Epithelial cell of proximal tubule (primary cell): Measurements from ENCODE around the gene AKR7A2. TPM values are rescaled to one million over a fixed set of nuclear protein-coding genes. Genes with fewer than 3 reads are reported as not detected.
A peak's percentile ranks its signal among the peaks of the same experiment; 100 is the strongest.

Experiments used
- DNase-seq: peaks from one replicate; pipeline ENCODE4 v3.0.0-alpha.2; 2011; ENCODE audit warnings: low read depth
- H3K4me3 ChIP-seq: 2 replicates; pipeline ENCODE4 v1.5.1; 2011; ENCODE audit warnings: low read depth, mild to moderate bottlenecking, low read length
- total RNA-seq: library from RNA; depleted of rRNA; stranded (reverse); fragments of >200 nt; gene quantifications from 2 replicates; pipeline ENCODE4 v1.2.3, GENCODE V29; 2015
- TF ChIP-seq, protein P1 (sequence below): conservative IDR thresholded peaks from 2 replicates; pipeline ENCODE4 v1.5.1; 2012; ENCODE audit warnings: low read depth, mild to moderate bottlenecking, low read length

AKR7A2 gene
- total RNA-seq, 1 donor from 2014 or later, result 92.4 TPM

DNA sequence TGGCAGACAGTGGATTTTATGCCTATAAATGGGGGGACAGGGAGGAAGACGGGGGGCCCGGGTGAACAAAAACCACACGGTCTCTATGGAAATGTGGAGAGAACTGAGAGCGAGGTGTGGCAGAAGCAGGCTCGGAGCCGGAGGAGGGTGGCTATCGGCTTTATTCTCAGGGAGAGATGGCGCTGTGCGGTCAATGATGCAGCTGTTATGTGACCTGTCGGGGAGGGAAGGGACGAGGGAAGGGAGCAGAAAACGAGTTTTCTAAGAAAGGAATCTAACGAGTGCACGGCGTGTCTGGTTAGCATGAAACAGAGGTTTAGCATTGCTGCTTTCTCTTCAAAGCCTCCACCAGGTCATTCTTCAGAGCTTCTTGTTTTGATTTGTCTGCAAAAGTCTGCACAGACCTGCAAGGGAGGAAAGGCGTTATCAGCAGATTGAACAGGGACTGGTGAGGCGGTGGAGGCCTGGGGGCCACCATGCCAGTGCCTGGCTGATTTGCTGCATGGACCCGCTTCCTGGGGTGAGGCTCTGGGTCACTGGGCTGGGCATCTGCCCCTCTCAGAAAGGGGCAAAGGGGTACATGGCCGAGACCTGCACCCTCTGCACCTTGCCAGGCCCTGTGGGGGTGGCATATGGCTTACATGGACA lies 27.4 kb upstream of the AKR7A2 start:
- DNase-seq, result no peak
- no peak overlapping the region for H3K4me3 ChIP-seq
- TF ChIP-seq, protein P1, sequence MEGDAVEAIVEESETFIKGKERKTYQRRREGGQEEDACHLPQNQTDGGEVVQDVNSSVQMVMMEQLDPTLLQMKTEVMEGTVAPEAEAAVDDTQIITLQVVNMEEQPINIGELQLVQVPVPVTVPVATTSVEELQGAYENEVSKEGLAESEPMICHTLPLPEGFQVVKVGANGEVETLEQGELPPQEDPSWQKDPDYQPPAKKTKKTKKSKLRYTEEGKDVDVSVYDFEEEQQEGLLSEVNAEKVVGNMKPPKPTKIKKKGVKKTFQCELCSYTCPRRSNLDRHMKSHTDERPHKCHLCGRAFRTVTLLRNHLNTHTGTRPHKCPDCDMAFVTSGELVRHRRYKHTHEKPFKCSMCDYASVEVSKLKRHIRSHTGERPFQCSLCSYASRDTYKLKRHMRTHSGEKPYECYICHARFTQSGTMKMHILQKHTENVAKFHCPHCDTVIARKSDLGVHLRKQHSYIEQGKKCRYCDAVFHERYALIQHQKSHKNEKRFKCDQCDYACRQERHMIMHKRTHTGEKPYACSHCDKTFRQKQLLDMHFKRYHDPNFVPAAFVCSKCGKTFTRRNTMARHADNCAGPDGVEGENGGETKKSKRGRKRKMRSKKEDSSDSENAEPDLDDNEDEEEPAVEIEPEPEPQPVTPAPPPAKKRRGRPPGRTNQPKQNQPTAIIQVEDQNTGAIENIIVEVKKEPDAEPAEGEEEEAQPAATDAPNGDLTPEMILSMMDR, result no peak

DNA sequence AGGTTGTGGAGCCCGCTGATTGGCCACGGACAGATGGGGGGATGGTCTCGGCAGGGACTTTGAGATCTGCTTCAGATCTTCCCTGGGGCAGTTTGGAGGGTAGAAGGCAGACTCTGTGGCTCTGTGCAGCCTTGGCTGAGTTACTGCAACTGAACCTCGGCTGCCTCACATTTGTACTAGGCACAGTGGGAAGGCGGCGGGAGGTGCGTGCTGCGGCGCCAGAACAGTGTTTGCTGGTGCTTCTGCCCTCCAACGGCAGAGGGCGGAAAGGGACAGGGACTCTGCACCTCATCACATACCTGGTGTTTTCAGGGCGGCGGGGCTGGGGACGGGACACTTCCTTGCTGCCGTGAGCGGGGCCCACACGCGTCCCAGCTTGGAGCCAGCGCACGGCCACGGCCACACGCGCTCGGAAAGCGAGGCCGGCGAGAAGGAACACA lies 26.4 kb upstream of the AKR7A2 start:
- no peak for DNase-seq
- no peak overlapping the region for H3K4me3 ChIP-seq
- TF ChIP-seq, protein P1, result peak; percentile 35

DNA sequence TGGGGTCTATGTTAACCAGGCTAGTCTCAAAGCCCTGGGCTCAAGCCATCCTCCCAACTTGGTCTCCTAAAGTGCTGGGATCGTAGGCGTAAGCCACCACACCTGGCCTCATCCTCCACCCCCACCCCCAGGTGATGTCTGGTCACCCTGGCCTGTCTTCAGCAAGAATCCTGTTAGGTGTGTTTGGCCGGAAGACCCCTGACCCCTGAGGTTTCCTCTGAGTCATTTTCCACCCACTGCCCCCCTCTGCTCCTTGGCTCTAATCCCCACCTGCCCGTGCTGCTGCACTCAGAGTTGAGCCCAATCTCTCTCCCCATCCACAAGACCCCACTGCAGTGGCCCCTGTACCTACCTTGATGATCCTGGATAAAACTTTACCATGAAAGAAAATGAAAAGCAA lies 25.3 kb upstream of the AKR7A2 start:
- TF ChIP-seq, protein P1, result no peak
- H3K4me3 ChIP-seq, result no peak overlapping the region
- DNase-seq, result no peak

DNA sequence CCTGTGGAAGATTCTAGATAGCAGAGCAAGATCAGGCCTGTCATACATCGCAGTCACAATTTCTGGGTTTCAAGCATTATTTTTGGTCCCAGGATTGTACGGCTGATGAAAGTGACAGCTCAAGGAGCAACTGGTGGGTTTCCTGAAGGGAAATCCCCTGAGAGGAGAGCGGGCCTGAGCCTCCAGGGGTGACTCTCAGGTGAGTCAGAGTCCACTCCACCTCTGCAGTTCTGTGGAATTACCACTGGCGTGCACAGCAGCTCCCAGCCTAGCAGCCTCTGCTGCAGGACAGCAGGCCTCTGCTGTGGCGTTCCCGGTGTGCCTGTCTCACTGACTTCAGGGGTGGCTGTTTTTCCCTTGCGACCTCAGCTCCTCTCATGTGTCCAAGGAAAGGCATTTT lies 24.6 kb upstream of the AKR7A2 start:
- DNase-seq, result no peak
- TF ChIP-seq, protein P1, result peak; percentile 2
- no peak overlapping the region for H3K4me3 ChIP-seq

DNA sequence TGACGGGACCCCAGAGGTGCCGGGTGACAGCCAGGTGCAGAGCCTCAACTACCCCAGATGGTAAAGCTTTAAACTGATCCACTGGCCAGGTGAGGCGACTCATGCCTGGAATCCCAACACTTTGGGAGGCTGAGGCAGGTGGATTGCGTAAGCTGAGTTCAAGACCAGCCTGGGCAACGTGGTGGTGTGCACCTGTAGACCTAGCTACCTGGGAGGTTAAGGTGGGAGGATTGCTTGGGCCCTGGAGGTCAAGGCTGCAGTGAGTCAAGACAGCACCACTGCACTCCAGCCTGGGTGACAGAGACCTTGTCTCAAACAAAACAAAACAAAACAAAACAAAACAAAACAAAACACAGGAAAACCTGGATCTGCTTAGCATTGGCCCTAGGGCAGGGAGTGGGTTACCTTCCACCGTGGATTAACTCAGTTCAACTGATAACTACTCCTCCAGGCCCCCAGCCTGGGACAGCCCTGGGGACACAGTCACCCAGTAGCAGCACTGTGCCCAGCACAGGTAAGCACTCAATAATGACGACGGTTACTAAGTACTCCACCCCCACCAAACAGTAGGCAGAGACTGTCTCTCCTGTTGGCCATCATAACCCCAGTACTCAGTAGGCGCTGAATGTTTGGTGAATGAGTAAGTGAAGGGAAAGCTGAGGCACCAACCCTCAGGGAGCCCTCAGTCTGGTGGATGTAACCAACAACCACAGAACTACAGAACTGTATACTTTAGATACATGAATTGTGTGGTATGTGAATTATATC lies 21.8 kb upstream of the AKR7A2 start:
- no peak for DNase-seq
- TF ChIP-seq, protein P1, result no peak
- no peak overlapping the region for H3K4me3 ChIP-seq

DNA sequence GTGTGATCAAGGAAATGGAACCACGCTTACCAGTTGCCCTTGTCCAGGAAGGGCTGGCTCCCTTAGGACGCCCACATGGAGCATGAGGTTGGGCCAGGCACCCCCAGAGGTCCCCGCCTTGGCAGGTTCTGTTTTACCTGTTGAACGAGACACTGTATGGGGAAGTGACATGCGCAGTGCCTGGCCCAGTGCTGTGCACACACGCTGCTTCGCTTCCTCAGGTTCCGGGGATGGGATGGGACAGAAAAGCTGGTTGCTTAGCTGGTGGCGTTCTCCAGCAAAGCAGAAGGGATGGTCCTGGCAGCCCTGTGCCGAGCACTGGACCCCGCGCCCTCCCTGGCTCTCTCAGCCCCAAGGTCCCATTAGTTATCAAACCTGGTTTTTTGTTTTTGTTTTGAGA lies 20.9 kb upstream of the AKR7A2 start:
- DNase-seq, result no peak
- no peak overlapping the region for H3K4me3 ChIP-seq
- TF ChIP-seq, protein P1, result no peak
